ENCODE data around the gene AHNAK2. TPM values are rescaled to one million over a fixed set of nuclear protein-coding genes. Genes with fewer than 3 reads are reported as not detected.
"Not testable (repeated sequence)": the region's sequence is repeated elsewhere in the genome, so short reads cannot be mapped to it uniquely, and the experiment has no call there.

Gene AHNAK2
- total RNA-seq, 2 donors from 2014 or later, result 3.6 to 5.2 TPM

DNA sequence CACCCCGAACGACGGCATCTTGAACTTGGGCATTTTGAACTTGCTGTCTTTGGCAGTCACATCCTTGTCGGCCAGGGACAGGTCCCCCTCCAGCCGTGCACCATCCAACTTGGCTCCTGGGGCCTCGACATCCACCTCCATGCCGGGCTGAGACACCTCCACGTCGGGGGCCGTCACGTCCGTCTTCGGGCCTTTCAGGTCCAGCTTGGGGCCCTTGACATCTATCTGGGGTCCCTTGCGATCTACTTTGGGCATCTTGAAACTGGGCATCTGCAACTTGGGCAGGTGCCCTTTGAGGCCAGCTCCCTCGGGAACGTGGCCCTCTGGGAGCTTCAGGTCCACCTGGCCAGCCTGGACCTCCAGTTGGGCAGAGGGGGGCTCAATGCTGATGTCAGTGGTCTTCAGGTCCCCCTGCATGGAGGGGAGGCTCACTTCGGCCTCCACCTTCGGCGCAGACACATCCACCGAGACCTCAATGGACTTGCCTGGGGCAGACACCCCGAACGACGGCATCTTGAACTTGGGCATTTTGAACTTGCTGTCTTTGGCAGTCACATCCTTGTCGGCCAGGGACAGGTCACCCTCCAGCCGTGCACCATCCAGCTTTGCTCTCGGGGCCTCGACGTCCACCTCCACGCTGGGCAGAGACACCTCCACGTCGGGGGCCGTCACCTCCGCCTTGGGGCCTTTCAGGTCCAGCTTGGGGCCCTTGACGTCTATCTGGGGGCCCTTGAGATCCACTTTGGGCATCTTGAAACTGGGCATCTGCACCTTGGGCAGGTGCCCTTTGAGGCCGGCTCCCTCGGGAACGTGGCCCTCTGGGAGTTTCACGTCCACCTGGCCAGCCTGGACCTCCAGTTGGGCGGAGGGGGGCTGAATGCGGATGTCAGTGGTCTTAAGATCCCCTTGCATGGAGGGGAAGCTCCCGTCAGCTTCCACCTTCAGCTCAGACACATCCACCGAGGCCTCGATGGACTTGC, 31.9 kb downstream of the AHNAK2 start:
- H3K36me3 ChIP-seq (replicated peaks in 1 of 2; ENCODE audit: insufficient read depth in 1 of 2, low read depth in 2 of 2); H3K4me1 ChIP-seq; ATAC-seq; intact Hi-C loops (cut with DNase I); H3K27ac ChIP-seq; H3K4me3 ChIP-seq; DNase-seq; H3K9me3 ChIP-seq; H3K27me3 ChIP-seq: not testable (repeated sequence)
- 84 to 86% methylated on average over 13 to 40 of the region's 43 CpGs for WGBS, 2 donors

- DNase-seq; ATAC-seq; intact Hi-C loops (cut with DNase I): not testable (repeated sequence)
Observed at GRCh38 chr14:104945266-104945665, 32.9 kb downstream of the AHNAK2 start.

DNA sequence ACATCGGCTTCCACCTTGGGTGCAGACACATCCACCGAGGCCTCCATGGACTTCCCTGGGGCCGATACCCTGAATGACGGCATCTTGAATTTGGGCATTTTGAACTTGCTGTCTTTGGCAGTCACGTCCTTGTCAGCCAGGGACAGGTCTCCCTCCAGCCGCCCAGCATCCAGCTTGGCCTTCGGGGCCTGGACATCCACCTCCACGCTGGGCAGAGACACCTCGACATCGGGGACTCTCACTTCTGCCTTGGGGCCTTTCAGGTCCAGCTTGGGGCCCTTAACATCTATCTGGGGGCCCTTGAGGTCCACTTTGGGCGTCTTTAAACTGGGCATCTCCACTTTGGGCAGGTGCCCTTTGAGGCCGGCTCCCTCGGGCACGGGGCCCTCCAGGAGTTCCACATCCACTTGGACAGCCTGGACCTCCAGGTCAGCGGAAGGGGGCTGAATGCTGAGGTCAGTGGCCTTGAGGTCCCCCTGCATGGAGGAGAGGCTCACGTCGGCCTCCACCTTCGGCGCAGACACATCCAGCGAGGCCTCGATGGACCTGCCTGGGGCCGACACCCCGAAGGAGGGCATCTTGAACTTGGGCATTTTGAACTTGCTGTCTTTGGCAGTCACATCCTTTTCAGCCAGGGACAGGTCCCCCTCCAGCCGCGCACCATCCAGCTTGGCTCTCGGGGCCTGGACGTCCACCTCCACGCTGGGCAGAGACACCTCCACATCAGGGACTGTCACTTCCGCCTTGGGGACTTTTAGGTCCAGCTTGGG, 33.6 kb downstream of the AHNAK2 start:
- DNase-seq; H3K4me3 ChIP-seq; H3K36me3 ChIP-seq (replicated peaks in 1 of 2; ENCODE audit: insufficient read depth in 1 of 2, low read depth in 2 of 2); H3K27me3 ChIP-seq; ATAC-seq; H3K9me3 ChIP-seq; H3K4me1 ChIP-seq; intact Hi-C loops (cut with DNase I); H3K27ac ChIP-seq: not testable (repeated sequence)
- 89 to 96% methylated on average over 6 to 28 of the region's 29 CpGs for WGBS, 2 donors

More at GRCh38 chr14:104945266-104945665, 32.9 kb downstream of the AHNAK2 start:
- H3K27me3 ChIP-seq; H3K4me3 ChIP-seq; H3K36me3 ChIP-seq (replicated peaks in 1 of 2; ENCODE audit: insufficient read depth in 1 of 2, low read depth in 2 of 2); H3K27ac ChIP-seq; H3K4me1 ChIP-seq; H3K9me3 ChIP-seq: not testable (repeated sequence)
- 85 to 89% methylated on average over 8 to 20 of the region's 20 CpGs for WGBS, 2 donors

DNA sequence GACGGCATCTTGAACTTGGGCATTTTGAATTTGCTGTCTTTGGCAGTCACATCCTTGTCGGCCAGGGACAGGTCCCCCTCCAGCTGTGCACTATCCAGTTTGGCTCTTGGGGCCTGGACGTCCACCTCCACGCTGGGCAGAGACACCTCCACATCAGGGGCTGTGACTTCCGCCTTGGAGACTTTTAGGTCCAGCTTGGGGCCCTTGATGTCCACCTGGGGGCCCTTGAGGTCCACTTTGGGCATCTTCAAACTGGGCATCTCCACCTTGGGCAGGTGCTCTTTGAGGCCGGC, 34.2 kb downstream of the AHNAK2 start:
- ATAC-seq; H3K27ac ChIP-seq; H3K36me3 ChIP-seq (replicated peaks in 1 of 2; ENCODE audit: insufficient read depth in 1 of 2, low read depth in 2 of 2); H3K4me3 ChIP-seq; H3K4me1 ChIP-seq; DNase-seq; H3K9me3 ChIP-seq; H3K27me3 ChIP-seq; intact Hi-C loops (cut with DNase I): not testable (repeated sequence)
- 72 to 83% methylated on average over 5 to 6 of the region's 6 CpGs for WGBS, 2 donors

- H3K4me1 ChIP-seq; DNase-seq; ATAC-seq; H3K4me3 ChIP-seq; H3K27me3 ChIP-seq; intact Hi-C loops (cut with DNase I); H3K9me3 ChIP-seq; H3K36me3 ChIP-seq (replicated peaks in 1 of 2; ENCODE audit: insufficient read depth in 1 of 2, low read depth in 2 of 2); H3K27ac ChIP-seq: not testable (repeated sequence)
- WGBS, 2 donors, result 83 to 86% methylated on average over 13 to 27 of the region's 29 CpGs
Observed at GRCh38 chr14:104943216-104944015, 34.8 kb downstream of the AHNAK2 start.

- Histone ChIP-seq H3K9me3 (no peaks in the 10 kb centered on the region), H3K4me1 (no peaks in the 10 kb centered on the region), H3K27me3 (no peaks in the 10 kb centered on the region), H3K36me3 (replicated peaks in 1 of 2; ENCODE audit: insufficient read depth in 1 of 2, low read depth in 2 of 2) (no peaks in the 10 kb centered on the region), H3K27ac (no peak overlapping the region), H3K4me3 (no peak overlapping the region)
- TF ChIP-seq POLR2A (IDR thresholded peaks at IDR 0.05) (no peak), CTCF (IDR thresholded peaks at IDR 0.05) (no peak)
- 80 to 89% methylated on average over 3 to 16 of the region's 16 CpGs for WGBS, 2 donors
- ATAC-seq (no peak), DNase-seq (no peak)
- intact Hi-C loops (cut with DNase I), result no loop called here
Observed at GRCh38 chr14:104942586-104942985, 35.6 kb downstream of the AHNAK2 start.

Measured in body of pancreas (tissue), 4 donors.